Prostate gland (tissue), 2 donors: ENCODE data around the gene VCAN. TPM values are rescaled to one million over a fixed set of nuclear protein-coding genes. Genes with fewer than 3 reads are reported as not detected.

Experiments used
- DNase-seq: peaks from one replicate; pipeline ENCODE4 v3.0.0-alpha.2; 2019; ENCODE audit warnings: low spot score
- H3K27ac ChIP-seq, 2 donors: fragments of 200-600 bp; sonication (generic); 2 replicates each; pipeline ENCODE4 v1.5.1; 2017 to 2019
- H3K27me3 ChIP-seq: fragments of 200-600 bp; sonication (generic); replicated peaks from 2 replicates; pipeline ENCODE4 v1.5.1; 2019; ENCODE audit not compliant: insufficient read depth
- H3K36me3 ChIP-seq, 2 donors: fragments of 200-600 bp; sonication (generic); 1 replicate in 1 of 2; 2 replicates in 1 of 2; pipeline versions ENCODE4 v1.5.1 to v1.8.1; 2017 to 2019
- H3K4me1 ChIP-seq: fragments of 200-600 bp; sonication (generic); replicated peaks from 2 replicates; pipeline ENCODE4 v1.5.1; 2019
- H3K4me3 ChIP-seq, 2 donors: fragments of 200-600 bp; sonication (generic); 2 replicates each; pipeline ENCODE4 v1.5.1; 2017 to 2019
- H3K9me3 ChIP-seq: fragments of 200-600 bp; sonication (generic); 2 replicates; pipeline ENCODE4 v1.5.1; 2017
- CTCF ChIP-seq, 4 experiments: fragments of 200-600 bp in 2 of 4; fragments of 450-650 bp in 2 of 4; sonication (generic) in 2 of 4; IDR thresholded peaks; 1 replicate in 3 of 4; 2 replicates in 1 of 4; pipeline ENCODE4 v1.5.1; 2016 to 2019; ENCODE audit warnings: antibody characterized with exemption in 4 of 4, mild to moderate bottlenecking in 2 of 4, moderate library complexity in 2 of 4
- POLR2A ChIP-seq: fragments of 450-650 bp; IDR thresholded peaks from one replicate; pipeline ENCODE4 v1.6.1; 2016; ENCODE audit warnings: antibody characterized with exemption, mild to moderate bottlenecking
- POLR2AphosphoS5 ChIP-seq: sonication (generic); formaldehyde crosslinking; IDR thresholded peaks from one replicate; pipeline ENCODE4 v1.6.1; 2017; ENCODE audit warnings: antibody characterized with exemption
- WGBS: methylation state at CpG from one replicate; pipeline ENCODE4 v1.1.5; 2018; 5-methylcytosine and 5-hydroxymethylcytosine counted together
- intact Hi-C: fragments of 100-400 bp; cut with DNase I; formaldehyde crosslinking; loops from one replicate; pipeline ENCODE4 v1.14.2; 2022
- total RNA-seq, 2 donors: library from RNA; depleted of rRNA; stranded (reverse); fragments of >200 nt; gene quantifications; one replicate each; pipeline ENCODE4 v1.1.0, GENCODE V29; 2016

VCAN gene
- total RNA-seq, 2 donors from 2014 or later = 24.4 to 72.9 TPM

- H3K36me3 ChIP-seq = no peaks in the 10 kb centered on the region
- no peak overlapping the region for H3K27ac ChIP-seq
- no peaks in the 10 kb centered on the region for H3K4me1 ChIP-seq
- H3K27me3 ChIP-seq = no peaks in the 10 kb centered on the region
- TF ChIP-seq POLR2A (no peak), CTCF (IDR thresholded peaks at IDR 0.05) (no peak), POLR2AphosphoS5 (no peak)
- intact Hi-C loops = no loop called here
- 62% methylated on average over 4 of the region's 4 CpGs for WGBS
- no peaks in the 10 kb centered on the region for H3K9me3 ChIP-seq
- no peak for DNase-seq
- no peak overlapping the region for H3K4me3 ChIP-seq
Measured at GRCh38 chr5:83450183-83450966, 21.2 kb upstream of the VCAN start.

GRCh38 chr5:83450967-83451248 lies 20.6 kb upstream of the VCAN start:
- TF ChIP-seq POLR2AphosphoS5 (no peak), CTCF (IDR thresholded peaks at IDR 0.05) (no peak), POLR2A (no peak)
- no peaks in the 10 kb centered on the region for H3K36me3 ChIP-seq
- H3K27me3 ChIP-seq = no peaks in the 10 kb centered on the region
- no peaks in the 10 kb centered on the region for H3K4me1 ChIP-seq
- no peak overlapping the region for H3K4me3 ChIP-seq
- H3K27ac ChIP-seq = no peak overlapping the region
- intact Hi-C loops = no loop called here
- H3K9me3 ChIP-seq = no peaks in the 10 kb centered on the region
- no peak for DNase-seq

GRCh38 chr5:83451955-83452354 lies 19.6 kb upstream of the VCAN start:
- TF ChIP-seq POLR2A (no peak), POLR2AphosphoS5 (no peak), CTCF (IDR thresholded peaks at IDR 0.05) (no peak)
- Histone ChIP-seq H3K27ac (no peak overlapping the region), H3K4me3 (no peak overlapping the region), H3K9me3 (no peaks in the 10 kb centered on the region), H3K36me3 (no peaks in the 10 kb centered on the region), H3K27me3 (no peaks in the 10 kb centered on the region), H3K4me1 (no peaks in the 10 kb centered on the region)
- no peak for DNase-seq
- intact Hi-C loops = no loop called here

GRCh38 chr5:83453937-83454336 lies 17.6 kb upstream of the VCAN start:
- Histone ChIP-seq H3K27ac (no peak overlapping the region), H3K4me3 (no peak overlapping the region), H3K9me3 (no peaks in the 10 kb centered on the region), H3K36me3 (no peaks in the 10 kb centered on the region), H3K27me3 (no peaks in the 10 kb centered on the region), H3K4me1 (no peaks in the 10 kb centered on the region)
- intact Hi-C loops = no loop called here
- 95% methylated on average over 1 of the region's 1 CpG for WGBS
- TF ChIP-seq POLR2AphosphoS5 (no peak), CTCF (IDR thresholded peaks at IDR 0.05) (no peak), POLR2A (no peak)
- no peak for DNase-seq

GRCh38 chr5:83464261-83464660 lies 7.3 kb upstream of the VCAN start:
- no peak for DNase-seq
- intact Hi-C loops = no loop called here

More at GRCh38 chr5:83464261-83464660, 7.3 kb upstream of the VCAN start:
- no peaks in the 10 kb centered on the region for H3K4me1 ChIP-seq
- H3K27me3 ChIP-seq = no peaks in the 10 kb centered on the region
- no peak overlapping the region for H3K4me3 ChIP-seq
- WGBS = 85% methylated on average over 3 of the region's 3 CpGs
- no peaks in the 10 kb centered on the region for H3K9me3 ChIP-seq
- H3K27ac ChIP-seq = no peak overlapping the region
- no peaks in the 10 kb centered on the region for H3K36me3 ChIP-seq
- no peak for TF ChIP-seq POLR2AphosphoS5
- no peak for TF ChIP-seq CTCF (IDR thresholded peaks at IDR 0.05)
- no peak for TF ChIP-seq POLR2A
